Astrocyte of the cerebellum (primary cell): Measurements from ENCODE around the gene GLIS1.

Experiments used
- DNase-seq: peaks from one replicate; pipeline ENCODE4 v3.0.0-alpha.2; 2011; ENCODE audit warnings: low read depth
- H3K4me3 ChIP-seq: 2 replicates; pipeline ENCODE4 v1.5.1; 2011; ENCODE audit warnings: mild to moderate bottlenecking, low read depth, low read length, moderate library complexity
- in situ Hi-C: cut with HindIII; loops from 2 replicates; pipeline ENCODE4 v1.10.0; 2017; ENCODE audit warnings: low sequenced_read_pairs
- TF ChIP-seq, protein P1 (sequence below): IDR thresholded peaks from 2 replicates; pipeline ENCODE4 v1.5.1; 2012; ENCODE audit warnings: low read length, low read depth, moderate library complexity, mild to moderate bottlenecking; ENCODE audit errors: missing control alignments

GLIS1 gene

DNA sequence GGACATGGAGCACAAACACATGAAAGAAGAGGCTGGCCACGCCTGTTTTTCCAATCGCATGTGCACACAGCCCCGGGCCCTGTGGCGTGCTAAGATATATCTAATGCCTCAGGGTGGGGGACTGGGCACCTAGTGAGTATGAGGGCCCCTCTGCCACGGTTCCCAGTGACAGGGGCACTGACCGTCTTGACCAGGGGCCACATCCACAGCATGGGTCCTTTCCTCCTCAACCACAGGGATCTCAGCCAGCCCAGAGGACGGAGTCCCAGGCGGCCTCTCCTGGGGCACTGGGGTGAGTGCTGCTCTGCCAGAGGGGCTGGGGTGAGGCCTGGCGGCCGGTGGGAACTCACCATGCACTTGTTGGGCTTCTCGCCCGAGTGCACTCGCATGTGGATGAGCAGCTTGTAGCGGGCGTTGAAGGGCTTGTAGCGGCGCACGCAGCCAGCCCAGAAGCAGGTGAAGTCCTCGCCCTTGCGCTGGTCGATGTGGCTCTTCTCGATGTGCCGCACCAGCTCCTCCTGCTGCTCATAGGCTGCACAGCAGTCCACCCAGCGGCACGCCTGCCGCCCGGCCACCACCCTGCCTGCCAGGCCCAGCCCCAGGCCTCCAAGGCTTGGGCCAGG is 145.1 kb downstream of the GLIS1 start:
- no peak for DNase-seq
- H3K4me3 ChIP-seq: no peak overlapping the region
- TF ChIP-seq, protein P1, sequence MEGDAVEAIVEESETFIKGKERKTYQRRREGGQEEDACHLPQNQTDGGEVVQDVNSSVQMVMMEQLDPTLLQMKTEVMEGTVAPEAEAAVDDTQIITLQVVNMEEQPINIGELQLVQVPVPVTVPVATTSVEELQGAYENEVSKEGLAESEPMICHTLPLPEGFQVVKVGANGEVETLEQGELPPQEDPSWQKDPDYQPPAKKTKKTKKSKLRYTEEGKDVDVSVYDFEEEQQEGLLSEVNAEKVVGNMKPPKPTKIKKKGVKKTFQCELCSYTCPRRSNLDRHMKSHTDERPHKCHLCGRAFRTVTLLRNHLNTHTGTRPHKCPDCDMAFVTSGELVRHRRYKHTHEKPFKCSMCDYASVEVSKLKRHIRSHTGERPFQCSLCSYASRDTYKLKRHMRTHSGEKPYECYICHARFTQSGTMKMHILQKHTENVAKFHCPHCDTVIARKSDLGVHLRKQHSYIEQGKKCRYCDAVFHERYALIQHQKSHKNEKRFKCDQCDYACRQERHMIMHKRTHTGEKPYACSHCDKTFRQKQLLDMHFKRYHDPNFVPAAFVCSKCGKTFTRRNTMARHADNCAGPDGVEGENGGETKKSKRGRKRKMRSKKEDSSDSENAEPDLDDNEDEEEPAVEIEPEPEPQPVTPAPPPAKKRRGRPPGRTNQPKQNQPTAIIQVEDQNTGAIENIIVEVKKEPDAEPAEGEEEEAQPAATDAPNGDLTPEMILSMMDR: peak; percentile 26
- in situ Hi-C loops: no loop called here

DNA sequence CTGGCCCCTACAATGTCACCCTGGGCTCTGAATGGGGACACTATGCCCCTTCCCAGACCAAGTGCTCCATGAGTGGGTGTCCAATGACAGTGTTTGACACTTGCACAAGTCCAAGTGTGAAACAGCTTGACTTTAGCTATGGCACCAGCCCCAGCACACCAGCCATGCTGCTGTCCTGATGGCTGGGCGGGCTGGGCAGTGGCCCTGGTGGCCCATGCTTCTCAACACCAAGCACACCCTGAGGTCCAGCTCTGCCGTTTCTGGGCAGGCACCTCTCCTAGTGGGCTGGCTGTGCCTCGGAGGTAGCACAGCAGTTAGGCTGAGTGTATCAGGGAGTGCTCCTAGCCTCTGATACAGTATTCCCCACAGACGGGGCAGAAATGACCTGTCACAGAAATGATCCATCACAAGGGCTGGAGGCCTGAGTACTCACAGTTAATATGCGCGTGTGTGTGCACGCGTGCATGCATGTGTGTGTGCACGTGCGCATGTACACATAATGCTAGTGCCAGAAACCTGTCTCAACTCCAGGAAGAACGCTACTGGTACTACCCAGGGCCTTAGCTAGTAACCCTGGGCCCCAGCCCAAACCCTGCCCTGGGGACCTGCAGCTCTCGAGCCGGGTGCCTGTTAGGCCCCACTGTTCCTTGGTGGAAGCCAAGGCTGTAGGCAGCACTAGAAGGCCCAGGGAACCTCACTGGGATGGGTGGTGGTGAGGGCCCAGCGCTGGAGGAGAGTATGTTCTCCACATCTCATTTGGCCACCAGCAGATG is 145.8 kb downstream of the GLIS1 start:
- H3K4me3 ChIP-seq: no peak overlapping the region
- DNase-seq: no peak
- in situ Hi-C loops: no loop called here
- TF ChIP-seq, protein P1: no peak

DNA sequence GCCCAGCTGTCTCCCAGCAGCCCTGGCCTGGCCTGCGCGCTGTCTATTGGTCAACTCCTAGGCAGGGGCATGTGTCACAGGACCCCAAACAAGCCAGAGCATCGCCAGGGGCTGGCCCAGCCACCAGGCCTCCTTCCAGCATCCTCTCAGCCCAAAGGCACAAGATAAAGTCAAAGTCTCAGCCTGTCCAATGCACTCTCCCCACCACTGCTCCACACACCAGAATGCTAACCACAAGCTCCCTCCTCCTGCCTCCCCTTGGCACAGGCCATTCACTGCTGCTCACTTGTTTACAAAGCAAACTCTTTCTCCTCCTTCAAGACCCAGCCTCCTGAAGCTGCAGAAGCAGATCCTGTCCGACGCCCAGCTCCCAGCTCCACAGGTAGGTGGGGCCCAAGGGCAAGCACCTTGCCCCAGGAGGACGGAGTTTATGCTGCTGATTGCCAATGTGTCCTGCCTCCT is 146.4 kb downstream of the GLIS1 start:
- TF ChIP-seq, protein P1: peak; percentile 19
- H3K4me3 ChIP-seq: no peak overlapping the region
- in situ Hi-C loops: no loop called here
- DNase-seq: peak; percentile 76

DNA sequence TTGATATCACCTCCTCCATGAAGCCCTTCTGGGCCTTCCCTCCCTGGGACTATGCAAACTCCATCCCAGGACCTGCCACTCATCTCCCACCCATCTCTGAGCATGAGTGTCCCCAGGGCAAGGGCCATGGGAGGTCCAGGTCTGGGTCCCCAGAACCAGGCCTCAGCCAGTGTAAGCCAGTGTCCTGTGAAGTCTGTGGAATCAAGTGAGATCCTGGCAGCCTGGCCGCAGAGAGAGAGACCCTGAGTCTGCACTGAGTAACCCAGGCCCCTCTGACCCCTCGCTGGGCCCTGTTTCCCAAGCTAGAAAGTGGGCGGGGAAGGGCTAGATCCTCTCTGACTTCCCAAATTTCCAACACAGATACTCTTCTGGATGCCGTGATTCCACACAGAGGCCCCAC is 147.0 kb downstream of the GLIS1 start:
- TF ChIP-seq, protein P1: no peak
- in situ Hi-C loops: no loop called here
- DNase-seq: no peak
- H3K4me3 ChIP-seq: no peak overlapping the region

DNA sequence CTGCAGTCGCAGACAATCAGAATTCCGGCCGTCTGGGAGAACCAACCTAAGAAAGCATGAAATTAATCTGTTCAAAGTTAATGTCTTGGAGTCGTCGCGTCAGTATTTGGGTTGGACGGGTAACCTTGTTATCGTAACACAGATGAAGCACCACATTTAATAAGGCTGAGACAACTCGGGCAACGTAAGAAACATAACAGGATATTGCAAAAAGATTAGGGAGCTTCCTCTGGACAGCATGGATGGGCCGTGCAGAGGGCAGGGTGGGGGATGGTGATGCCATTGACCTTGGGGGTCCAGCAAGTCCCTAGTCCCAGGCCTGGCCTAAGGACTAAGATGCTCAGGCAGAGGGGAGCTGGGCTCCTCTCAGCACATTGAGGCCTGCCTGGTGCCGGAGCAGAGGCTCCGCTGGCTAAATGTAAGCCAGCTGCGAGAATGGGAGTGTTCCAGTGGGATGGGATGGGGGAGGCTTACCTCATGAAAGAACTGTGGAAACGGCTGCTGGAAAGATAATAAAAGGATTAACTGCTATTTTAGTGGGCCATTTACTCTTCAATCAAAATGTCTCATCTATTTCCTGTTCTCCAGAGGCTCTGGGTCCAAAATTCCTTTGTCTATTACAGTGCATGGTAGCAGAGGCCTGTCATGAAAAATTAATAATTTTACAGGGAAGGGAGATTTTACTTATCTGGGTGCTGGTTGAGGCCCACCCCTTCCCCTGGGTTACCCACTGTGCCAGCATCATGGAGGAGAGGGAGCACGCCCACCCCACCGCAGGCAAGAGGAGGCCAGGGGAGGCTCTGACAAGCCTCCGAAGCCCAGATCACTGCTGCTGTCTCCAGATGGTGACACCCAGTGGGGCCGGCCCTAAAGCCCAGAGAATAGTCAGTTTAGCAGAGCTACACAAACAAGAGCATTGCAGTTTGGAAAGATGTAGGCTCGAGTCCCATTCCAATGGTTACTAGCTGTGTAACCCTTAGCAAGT is 148.1 kb downstream of the GLIS1 start:
- DNase-seq: no peak
- TF ChIP-seq, protein P1: no peak
- in situ Hi-C loops: no loop called here
- no peak overlapping the region for H3K4me3 ChIP-seq

DNA sequence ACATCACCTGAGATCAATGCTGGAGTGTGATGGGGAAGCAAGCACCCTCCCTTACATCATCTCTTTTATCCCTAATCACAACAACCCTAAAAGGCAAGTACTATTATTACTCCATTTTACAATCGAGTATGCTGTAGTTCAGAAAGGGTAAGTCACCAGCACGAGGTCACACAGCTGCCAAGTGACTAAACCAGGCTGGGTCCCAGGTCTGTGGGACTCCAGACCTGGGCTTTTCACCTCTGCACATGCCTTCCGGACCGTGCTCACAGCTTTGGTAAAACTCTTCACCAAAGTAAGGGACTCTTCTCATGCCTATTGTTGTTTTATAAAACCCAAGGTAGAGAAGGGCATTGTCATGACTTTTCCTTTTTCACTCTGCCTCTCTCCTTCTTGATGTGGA is 148.9 kb downstream of the GLIS1 start:
- no peak for DNase-seq
- in situ Hi-C loops: no loop called here
- TF ChIP-seq, protein P1: no peak
- H3K4me3 ChIP-seq: no peak overlapping the region
